Raji (cell line): ENCODE data around the gene PEX26.

Source experiments
- POLR2A ChIP-seq: IDR thresholded peaks from 2 replicates; pipeline ENCODE4 v1.6.1; 2011; ENCODE audit warnings: low read depth, low read length, control low read depth; ENCODE audit not compliant: insufficient read depth

PEX26 gene

DNA sequence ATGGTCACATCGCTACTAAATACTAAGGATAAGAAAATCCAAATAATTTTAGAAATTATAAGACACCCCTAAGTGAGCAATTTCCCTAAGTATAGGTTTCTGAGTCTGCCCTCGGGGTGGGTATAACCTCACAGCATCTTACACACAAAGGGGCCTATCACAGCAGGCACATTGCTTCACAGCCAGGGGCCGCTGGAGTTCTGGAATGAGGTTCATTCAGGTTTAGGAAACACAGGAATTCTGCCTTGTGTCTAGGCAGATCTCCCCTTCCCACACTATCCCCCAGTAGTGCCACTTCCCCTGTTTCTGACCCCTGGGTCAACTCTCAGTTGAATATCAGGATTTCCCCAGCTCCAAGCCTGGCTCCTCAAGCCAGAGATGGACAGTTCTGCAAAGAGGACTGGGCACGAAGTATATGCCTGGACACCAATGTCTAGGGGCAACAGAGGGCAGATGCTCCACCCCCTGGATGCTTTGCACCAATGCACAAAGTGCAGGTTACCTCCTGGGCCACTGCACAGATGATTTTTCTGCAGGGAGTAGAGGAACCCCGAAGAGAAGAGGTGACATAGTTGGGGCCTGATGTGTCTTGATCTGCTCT, 44.3 kb downstream of the PEX26 start:
- no peak for TF ChIP-seq POLR2A

DNA sequence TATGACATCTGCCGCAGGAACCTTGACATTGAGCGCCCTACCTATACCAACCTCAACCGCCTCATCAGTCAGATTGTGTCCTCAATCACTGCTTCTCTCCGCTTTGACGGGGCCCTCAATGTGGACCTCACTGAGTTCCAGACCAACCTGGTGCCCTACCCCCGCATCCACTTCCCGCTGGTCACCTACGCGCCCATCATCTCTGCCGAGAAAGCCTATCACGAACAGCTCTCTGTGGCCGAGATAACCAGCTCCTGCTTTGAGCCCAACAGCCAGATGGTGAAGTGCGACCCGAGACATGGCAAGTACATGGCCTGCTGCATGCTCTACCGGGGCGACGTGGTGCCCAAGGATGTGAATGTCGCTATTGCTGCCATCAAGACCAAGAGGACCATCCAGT, 48.8 kb downstream of the PEX26 start:
- TF ChIP-seq POLR2A, result no peak

DNA sequence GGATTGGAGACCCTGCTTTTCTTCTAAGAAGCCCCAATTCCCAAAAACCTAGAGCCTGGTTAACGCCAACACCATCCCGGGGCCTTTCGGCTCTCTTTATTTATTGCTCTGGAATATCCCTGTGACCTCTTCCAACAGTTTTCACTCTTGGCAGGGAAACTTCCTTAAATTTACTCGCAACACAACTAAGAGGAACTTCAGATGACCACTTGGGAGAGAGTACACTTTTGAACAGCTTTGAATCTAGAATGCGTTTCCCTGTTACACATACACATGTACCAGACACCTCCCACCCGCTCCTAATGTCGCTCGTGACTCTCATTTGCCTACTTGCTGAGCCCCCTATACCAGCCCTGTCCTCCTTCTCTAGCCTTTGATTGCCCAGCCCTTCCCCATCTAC, 52.2 kb downstream of the PEX26 start:
- no peak for TF ChIP-seq POLR2A

DNA sequence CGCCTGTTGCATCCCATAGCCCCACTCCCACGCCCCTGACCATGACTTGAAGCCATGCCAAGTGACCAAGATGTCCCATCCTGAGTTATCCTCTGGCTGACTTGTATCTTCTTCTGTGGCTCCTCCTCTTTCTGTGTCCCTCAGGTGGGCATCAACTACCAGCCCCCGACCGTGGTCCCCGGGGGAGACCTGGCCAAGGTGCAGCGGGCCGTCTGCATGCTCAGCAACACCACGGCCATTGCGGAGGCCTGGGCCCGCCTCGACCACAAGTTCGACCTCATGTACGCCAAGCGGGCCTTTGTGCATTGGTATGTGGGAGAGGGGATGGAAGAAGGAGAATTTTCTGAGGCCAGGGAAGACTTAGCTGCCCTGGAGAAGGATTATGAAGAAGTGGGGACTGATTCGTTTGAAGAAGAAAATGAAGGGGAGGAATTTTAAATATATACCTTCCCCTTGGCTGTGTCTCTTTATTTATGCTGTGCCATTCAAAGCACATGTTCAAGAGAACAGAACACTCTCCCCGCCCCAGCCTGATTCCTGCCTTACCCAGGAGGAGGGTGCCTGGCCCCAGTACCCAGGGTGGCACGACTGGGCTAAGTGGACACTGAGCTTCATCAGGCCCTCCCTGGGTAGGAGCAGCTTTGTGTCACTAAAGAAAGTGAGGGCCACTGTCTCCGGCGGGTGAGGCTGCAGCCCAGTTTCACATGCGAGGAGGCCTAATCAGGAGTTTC, 53.1 kb downstream of the PEX26 start:
- TF ChIP-seq POLR2A, result no peak

DNA sequence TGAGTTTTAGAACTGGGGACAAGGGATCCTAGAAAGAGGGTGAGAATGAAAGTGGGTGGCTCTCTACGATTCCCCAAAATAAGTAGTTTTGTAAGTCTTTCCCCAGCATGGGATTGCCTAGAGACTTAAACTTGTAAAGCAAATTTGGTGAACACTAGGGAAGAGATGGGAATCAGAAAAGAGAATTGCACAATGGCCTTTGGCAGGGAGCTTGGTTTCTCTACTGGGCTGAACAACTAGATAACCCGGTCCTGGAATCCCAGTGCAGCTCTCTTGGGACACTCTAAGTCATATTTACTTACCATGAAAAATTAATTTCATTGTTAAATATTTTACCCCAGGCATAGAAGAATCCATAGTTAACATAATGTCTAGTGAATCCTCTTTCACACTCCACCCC, 55.7 kb downstream of the PEX26 start:
- TF ChIP-seq POLR2A, result no peak

DNA sequence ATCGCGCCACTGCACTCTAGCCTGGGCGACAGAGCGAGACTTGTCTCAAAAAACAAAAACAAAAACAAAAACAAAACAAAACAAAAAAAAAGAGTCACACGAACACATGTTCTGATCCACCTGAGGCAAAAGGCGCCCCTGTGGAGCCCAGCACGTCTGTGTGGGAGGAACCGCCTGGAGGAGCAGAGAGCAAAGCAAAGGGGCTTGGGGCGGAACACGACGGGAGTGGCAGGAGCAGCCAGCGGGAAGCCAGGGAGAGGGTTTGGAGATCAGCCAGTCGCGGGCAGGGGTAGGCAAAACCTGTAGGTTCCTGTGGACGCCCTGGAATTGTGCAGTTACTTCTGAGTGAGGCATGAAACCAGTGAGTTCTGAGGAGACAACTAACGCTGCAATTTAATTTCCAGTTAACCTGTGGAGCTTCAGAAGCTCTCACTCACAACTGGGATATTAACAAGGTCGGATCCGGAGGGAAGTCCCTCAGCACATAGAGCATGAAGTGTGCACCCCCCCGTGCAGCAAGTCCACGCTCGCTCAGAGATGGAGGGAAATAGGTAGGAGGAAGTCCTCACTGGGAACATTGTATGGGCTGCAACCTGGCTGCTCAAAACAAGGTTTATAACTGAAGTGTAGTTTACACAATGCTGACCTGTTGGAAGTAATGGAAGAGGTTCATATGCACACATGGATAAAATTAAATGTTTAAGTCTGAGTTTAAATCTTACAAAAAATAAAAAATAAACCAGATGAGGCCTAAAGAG, 59.0 kb downstream of the PEX26 start:
- no peak for TF ChIP-seq POLR2A

DNA sequence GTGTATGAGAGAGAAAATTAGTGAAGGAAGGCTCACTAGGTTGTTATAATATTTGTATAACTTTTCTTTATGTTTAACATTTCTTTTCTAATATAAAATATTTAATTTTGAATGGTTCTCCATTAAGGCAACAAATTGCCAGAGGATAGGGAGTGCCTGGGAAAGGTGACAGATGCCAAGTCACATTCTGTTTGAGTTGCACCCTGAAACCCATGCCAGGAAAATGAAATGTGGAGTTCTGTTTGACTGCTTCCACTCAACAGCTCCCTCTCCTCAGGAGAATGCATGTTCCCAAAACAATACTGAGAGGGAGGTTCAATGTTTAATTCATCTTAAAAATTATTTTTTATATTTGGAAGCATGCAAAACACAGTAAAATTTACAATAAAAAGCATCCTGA, 66.3 kb downstream of the PEX26 start:
- no peak for TF ChIP-seq POLR2A

DNA sequence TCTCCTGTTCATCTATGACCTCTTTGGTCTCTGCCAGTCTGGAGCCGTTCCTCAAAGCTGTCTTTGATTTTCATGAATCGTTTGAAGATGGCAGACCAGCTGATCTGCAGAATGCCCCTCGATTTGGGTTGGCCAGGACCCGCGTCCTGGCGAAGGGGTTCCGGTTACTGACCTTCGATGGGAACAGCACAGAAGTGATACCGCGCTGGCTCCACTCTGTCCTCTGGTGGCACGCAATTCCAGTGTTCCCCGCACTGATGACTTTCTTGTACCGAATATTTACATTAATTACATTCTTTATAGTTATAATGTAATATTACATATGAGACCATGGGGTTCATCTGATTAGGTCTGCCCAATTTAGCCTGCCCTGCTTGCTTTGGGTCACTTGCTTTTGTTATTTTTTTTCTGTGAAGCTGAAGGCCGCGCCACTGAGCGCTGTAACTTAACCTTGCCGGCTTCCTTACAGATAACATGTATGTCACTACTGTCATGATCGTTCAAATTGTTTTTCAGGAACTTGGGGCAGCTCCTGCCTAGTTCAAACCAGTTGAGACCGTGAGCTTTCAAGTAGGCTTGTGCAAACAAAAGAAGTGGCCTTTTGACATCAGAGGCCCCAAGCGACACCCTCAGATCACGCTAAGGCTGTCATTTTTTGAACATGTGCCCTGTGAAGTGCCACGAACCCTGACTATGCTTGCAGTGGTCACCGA, 68.0 kb downstream of the PEX26 start:
- no peak for TF ChIP-seq POLR2A

DNA sequence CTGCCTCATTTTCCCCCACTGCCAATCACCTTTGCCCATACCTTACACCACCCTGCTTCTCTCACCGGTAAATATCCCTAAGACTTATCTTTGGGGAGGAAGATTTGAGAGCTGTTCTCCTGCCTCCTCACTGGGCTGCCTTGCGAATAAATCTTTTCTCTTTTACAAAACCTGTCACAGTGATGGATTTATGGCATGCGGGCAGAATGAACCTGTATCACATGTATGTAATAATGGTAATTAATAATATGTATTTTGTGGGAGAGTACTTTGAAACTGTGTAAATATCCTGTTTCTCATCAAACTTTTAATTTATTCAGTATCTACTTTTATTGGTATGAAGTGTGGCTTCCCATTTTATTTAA, 68.6 kb downstream of the PEX26 start:
- no peak for TF ChIP-seq POLR2A

DNA sequence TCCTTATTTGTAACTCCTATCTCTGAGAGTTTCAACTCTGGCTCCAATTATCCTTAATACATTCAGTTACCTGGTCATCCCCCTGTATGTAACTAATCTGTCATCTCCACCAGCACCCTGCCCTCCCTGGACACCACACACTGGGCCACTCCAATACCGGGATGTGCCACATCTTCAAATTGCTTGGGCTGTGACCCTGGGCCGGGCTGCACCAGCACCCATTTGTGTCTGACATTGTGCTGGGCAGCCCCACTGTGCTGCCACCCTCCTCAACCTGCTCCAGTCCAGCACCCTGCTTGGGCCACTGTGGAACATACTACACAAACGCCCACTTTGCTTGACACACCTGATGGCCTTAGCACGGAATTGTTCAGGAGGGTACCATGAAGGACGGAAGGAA, 70.0 kb downstream of the PEX26 start:
- no peak for TF ChIP-seq POLR2A

DNA sequence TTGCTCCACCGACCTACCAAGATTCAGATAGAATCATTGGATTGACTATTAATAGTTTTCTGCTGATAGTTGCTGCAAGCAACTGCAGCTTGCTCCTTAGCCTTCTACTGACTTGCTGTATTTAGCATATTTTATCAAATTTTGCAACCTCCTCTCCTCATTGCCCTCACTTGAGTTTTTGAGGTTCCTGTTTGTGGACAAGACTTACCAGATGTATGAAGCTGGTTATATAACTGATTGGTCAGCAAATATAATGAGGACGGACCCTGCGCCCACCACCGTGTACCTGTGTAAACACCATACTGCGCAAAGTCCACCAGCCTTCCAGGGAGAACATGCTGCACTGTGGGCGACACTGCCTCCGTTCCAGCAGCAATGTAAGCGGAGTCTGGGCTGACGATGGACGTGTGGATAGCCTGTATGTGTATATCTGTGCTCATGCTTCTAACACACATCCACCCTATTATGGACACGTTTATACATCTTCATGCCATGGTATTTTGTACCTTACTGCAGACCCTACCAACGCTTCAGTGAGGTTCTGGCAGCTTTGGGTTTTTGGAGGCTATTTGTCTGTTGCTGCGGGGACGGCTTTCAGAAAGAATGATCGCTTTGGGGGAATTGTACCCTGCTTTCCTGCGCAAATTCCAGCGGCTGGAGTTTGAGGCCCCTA, 70.6 kb downstream of the PEX26 start:
- no peak for TF ChIP-seq POLR2A

DNA sequence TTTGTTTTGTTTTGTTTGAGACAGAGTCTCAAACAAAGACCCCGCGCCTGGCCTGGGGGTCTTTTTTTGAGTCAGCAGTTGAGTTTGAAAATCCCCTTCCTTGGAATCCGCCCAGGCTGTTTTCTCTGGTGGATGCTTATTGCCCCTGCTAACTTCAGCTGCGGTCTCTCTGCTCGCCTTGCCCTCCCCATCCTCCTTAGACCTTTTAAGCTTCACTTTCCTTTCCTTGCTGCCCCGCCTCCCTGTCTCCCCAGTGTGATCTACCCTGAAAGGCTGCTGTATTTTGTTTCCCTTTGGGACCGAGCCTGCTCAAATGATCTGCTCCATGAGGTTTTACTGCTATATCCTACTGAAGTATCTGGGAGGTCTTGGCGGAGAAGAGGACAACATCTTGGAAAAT, 74.7 kb downstream of the PEX26 start:
- TF ChIP-seq POLR2A, result no peak

DNA sequence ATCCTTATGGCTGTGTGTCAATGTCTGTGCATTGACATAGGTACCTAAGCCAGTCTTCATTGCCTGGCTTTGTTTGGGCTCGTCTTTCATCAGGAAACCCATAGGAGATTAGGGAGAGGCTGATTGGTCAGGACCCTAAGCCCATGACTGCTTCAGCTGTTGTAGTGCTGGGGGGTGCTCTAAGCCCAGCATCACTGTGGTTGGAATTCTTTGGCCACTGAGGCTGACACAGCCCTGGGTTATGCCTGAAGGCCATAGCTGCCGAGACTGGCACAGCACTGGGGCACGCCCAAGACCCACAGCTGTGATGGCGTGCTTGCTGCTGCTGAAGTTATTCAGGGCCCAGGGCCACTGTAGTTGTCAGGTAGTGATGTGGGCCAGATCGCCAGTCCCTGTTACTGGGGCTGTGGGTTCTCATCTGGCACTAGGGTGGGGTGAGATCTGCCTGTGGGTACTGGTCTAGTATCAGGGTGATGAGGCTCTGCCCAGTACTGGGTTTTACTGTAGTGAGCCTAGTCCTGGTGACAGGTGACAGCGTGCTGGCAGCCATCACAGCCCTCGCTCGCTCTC, 77.1 kb downstream of the PEX26 start:
- no peak for TF ChIP-seq POLR2A
